COLO668 (cell line): ENCODE measurements around the gene USF1.
A peak's percentile ranks its signal among the peaks of the same experiment; 100 is the strongest.
"Not testable (repeated sequence)": the region's sequence is repeated elsewhere in the genome, so short reads cannot be mapped to it uniquely, and the experiment has no call there.

Experiments used
- DNase-seq: peaks from one replicate; lab custom pipeline; 2025; ENCODE audit not compliant: unreplicated experiment; lab: John Stamatoyannopoulos, UW

USF1 gene

GRCh38 chr1:161019751-161020495, 25.9 kb downstream of the USF1 start:
- DNase-seq = peak; percentile 32

- not testable (repeated sequence) for DNase-seq
Measured at GRCh38 chr1:161019111-161019660, 26.6 kb downstream of the USF1 start.

GRCh38 chr1:161018631-161018930, 27.2 kb downstream of the USF1 start:
- DNase-seq = no peak

- DNase-seq = no peak
Measured at GRCh38 chr1:161017756-161018630, 27.8 kb downstream of the USF1 start.

GRCh38 chr1:161017181-161017580, 28.6 kb downstream of the USF1 start:
- not testable (repeated sequence) for DNase-seq

- DNase-seq = not testable (repeated sequence)
Measured at GRCh38 chr1:161016683-161017082, 29.1 kb downstream of the USF1 start.

GRCh38 chr1:161013488-161014230, 32.1 kb downstream of the USF1 start:
- peak; percentile 72 for DNase-seq

GRCh38 chr1:161013131-161013487, 32.7 kb downstream of the USF1 start:
- no peak for DNase-seq

GRCh38 chr1:161012420-161012819, 33.4 kb downstream of the USF1 start:
- no peak for DNase-seq

- DNase-seq = no peak
Measured at GRCh38 chr1:161009602-161010211, 36.1 kb downstream of the USF1 start.

GRCh38 chr1:161008869-161009510, 36.8 kb downstream of the USF1 start:
- no peak for DNase-seq

- DNase-seq = no peak
Measured at GRCh38 chr1:161007369-161007768, 38.4 kb downstream of the USF1 start.

GRCh38 chr1:161006563-161006962, 39.2 kb downstream of the USF1 start:
- DNase-seq = no peak

- DNase-seq = no peak
Measured at GRCh38 chr1:161001525-161001924, 44.3 kb downstream of the USF1 start.

- no peak for DNase-seq
Measured at GRCh38 chr1:161000736-161001480, 44.9 kb downstream of the USF1 start.

- no peak for DNase-seq
Measured at GRCh38 chr1:160999376-160999775, 46.4 kb downstream of the USF1 start.

GRCh38 chr1:160997323-160998038, 48.3 kb downstream of the USF1 start:
- peak; percentile 35 for DNase-seq

- no peak for DNase-seq
Measured at GRCh38 chr1:160996178-160996577, 49.6 kb downstream of the USF1 start.

- DNase-seq = no peak
Measured at GRCh38 chr1:160993544-160994193, 52.1 kb downstream of the USF1 start.
